Activated T-helper 2 cell treated with anti-CD3 and anti-CD28 coated beads, Interferon-gamma antibody, Interleukin-2, Interleukin-4, amounts not matched to agents 10 μg/mL and 5 μg/mL and 100 μg/mL, durations not matched to agents 14 hours and 24 hours and 36 hours (primary cell): Measurements from ENCODE around the gene WNT4. TPM values are rescaled to one million over a fixed set of nuclear protein-coding genes. Genes with fewer than 3 reads are reported as not detected.

ENCODE experiments used
- DNase-seq: peaks from one replicate; pipeline ENCODE4 v3.0.0; 2021; ENCODE audit warnings: low spot score
- H3K27ac Mint-ChIP-seq: one replicate; pipeline ENCODE4 v1.8.0; 2021; ENCODE audit warnings: mixed read lengths
- H3K27me3 Mint-ChIP-seq: one replicate; pipeline ENCODE4 v1.8.0; 2021; ENCODE audit warnings: low read depth, mixed read lengths
- H3K36me3 Mint-ChIP-seq: one replicate; pipeline ENCODE4 v1.8.0; 2021; ENCODE audit warnings: low read depth, mixed read lengths
- H3K4me1 Mint-ChIP-seq: one replicate; pipeline ENCODE4 v1.8.0; 2021; ENCODE audit warnings: low read depth, mixed read lengths
- H3K4me3 Mint-ChIP-seq: one replicate; pipeline ENCODE4 v1.8.0; 2021; ENCODE audit warnings: low read depth, mild to moderate bottlenecking, moderate library complexity, mixed read lengths
- H3K9me3 Mint-ChIP-seq: one replicate; pipeline ENCODE4 v1.8.0; 2021; ENCODE audit warnings: mixed read lengths
- intact Hi-C: fragments of 100-400 bp; cut with micrococcal nuclease; formaldehyde crosslinking; loops from one replicate; pipeline ENCODE4 v1.15.1; 2023
- total RNA-seq: library from RNA; stranded (reverse); gene quantifications from 2 replicates; pipeline ENCODE4 v1.2.3, GENCODE V29; 2022

The WNT4 gene
- total RNA-seq = not detected in 2 replicates

- Mint-ChIP-seq H3K27me3 (peaks cover 60% of the 10 kb centered on the region), H3K27ac (no peak within 1 kb of the TSS), H3K4me3 (peak within 1 kb of the TSS; percentile 63), H3K36me3 (no peaks in the 10 kb centered on the region), H3K4me1 (no peaks in the 10 kb centered on the region), H3K9me3 (no peaks in the 10 kb centered on the region)
- intact Hi-C loops = no loop called here
- no peak for DNase-seq
These were observed at the start of gene WNT4 for GRCh38 chr1:22143065-22144033. TSS of gene WNT4 (minus strand) at chr1:22143097. CDS start at chr1:22142922, 175 bp downstream.

GRCh38 chr1:22190731-22191130 is 47.8 kb upstream of the WNT4 start:
- no peak for DNase-seq
- Mint-ChIP-seq H3K36me3 (no peaks in the 10 kb centered on the region), H3K27ac (no peak overlapping the region), H3K9me3 (no peaks in the 10 kb centered on the region), H3K4me3 (no peak overlapping the region), H3K27me3 (no peaks in the 10 kb centered on the region), H3K4me1 (no peaks in the 10 kb centered on the region)
- intact Hi-C loops = no loop called here

GRCh38 chr1:22190251-22190650 is 47.4 kb upstream of the WNT4 start:
- no peaks in the 10 kb centered on the region for H3K9me3 Mint-ChIP-seq
- peaks cover 2% of the 10 kb centered on the region for H3K27me3 Mint-ChIP-seq
- H3K4me3 Mint-ChIP-seq = no peak overlapping the region
- no peak for DNase-seq
- no peak overlapping the region for H3K27ac Mint-ChIP-seq
- no peaks in the 10 kb centered on the region for H3K36me3 Mint-ChIP-seq
- no peaks in the 10 kb centered on the region for H3K4me1 Mint-ChIP-seq
- intact Hi-C loops = no loop called here

GRCh38 chr1:22189619-22190018 is 46.7 kb upstream of the WNT4 start:
- DNase-seq = no peak
- intact Hi-C loops = no loop called here
- Mint-ChIP-seq H3K4me3 (no peak overlapping the region), H3K27ac (no peak overlapping the region), H3K36me3 (no peaks in the 10 kb centered on the region), H3K27me3 (peaks cover 2% of the 10 kb centered on the region), H3K9me3 (no peaks in the 10 kb centered on the region), H3K4me1 (no peaks in the 10 kb centered on the region)

GRCh38 chr1:22188914-22189313 is 46.0 kb upstream of the WNT4 start:
- no peaks in the 10 kb centered on the region for H3K4me1 Mint-ChIP-seq

GRCh38 chr1:22188436-22188835 is 45.5 kb upstream of the WNT4 start:
- intact Hi-C loops = no loop called here
- no peak overlapping the region for H3K4me3 Mint-ChIP-seq
- H3K9me3 Mint-ChIP-seq = no peaks in the 10 kb centered on the region
- no peaks in the 10 kb centered on the region for H3K36me3 Mint-ChIP-seq
- no peak for DNase-seq
- H3K27me3 Mint-ChIP-seq = peaks cover 5% of the 10 kb centered on the region
- H3K27ac Mint-ChIP-seq = no peak overlapping the region
- no peaks in the 10 kb centered on the region for H3K4me1 Mint-ChIP-seq

More at GRCh38 chr1:22188914-22189313, 46.0 kb upstream of the WNT4 start:
- H3K36me3 Mint-ChIP-seq = no peaks in the 10 kb centered on the region
- DNase-seq = no peak
- H3K27ac Mint-ChIP-seq = no peak overlapping the region
- H3K27me3 Mint-ChIP-seq = peaks cover 5% of the 10 kb centered on the region
- intact Hi-C loops = no loop called here
- H3K4me3 Mint-ChIP-seq = no peak overlapping the region
- no peaks in the 10 kb centered on the region for H3K9me3 Mint-ChIP-seq

GRCh38 chr1:22186311-22186710 is 43.4 kb upstream of the WNT4 start:
- Mint-ChIP-seq H3K27me3 (peaks cover 13% of the 10 kb centered on the region), H3K4me3 (no peak overlapping the region), H3K4me1 (no peaks in the 10 kb centered on the region), H3K9me3 (no peaks in the 10 kb centered on the region), H3K36me3 (no peaks in the 10 kb centered on the region), H3K27ac (no peak overlapping the region)
- no peak for DNase-seq
- intact Hi-C loops = no loop called here

- Mint-ChIP-seq H3K4me3 (no peak overlapping the region), H3K27ac (no peak overlapping the region)
- DNase-seq = no peak
These were observed 42.2 kb upstream of the WNT4 start for GRCh38 chr1:22184892-22185612.

GRCh38 chr1:22184454-22184853 is 41.6 kb upstream of the WNT4 start:
- H3K27ac Mint-ChIP-seq = no peak overlapping the region
- no peaks in the 10 kb centered on the region for H3K9me3 Mint-ChIP-seq
- H3K27me3 Mint-ChIP-seq = peaks cover 13% of the 10 kb centered on the region
- H3K4me3 Mint-ChIP-seq = no peak overlapping the region
- intact Hi-C loops = no loop called here
- no peaks in the 10 kb centered on the region for H3K36me3 Mint-ChIP-seq
- H3K4me1 Mint-ChIP-seq = no peaks in the 10 kb centered on the region
- DNase-seq = no peak

More at GRCh38 chr1:22184892-22185612, 42.2 kb upstream of the WNT4 start:
- Mint-ChIP-seq H3K27me3 (peaks cover 13% of the 10 kb centered on the region), H3K9me3 (no peaks in the 10 kb centered on the region), H3K36me3 (no peaks in the 10 kb centered on the region), H3K4me1 (no peaks in the 10 kb centered on the region)
- intact Hi-C loops = no loop called here

- Mint-ChIP-seq H3K4me3 (no peak overlapping the region), H3K27me3 (peaks cover 13% of the 10 kb centered on the region), H3K27ac (no peak overlapping the region), H3K9me3 (no peaks in the 10 kb centered on the region), H3K36me3 (no peaks in the 10 kb centered on the region), H3K4me1 (no peaks in the 10 kb centered on the region)
- intact Hi-C loops = no loop called here
- DNase-seq = no peak
These were observed 39.8 kb upstream of the WNT4 start for GRCh38 chr1:22182715-22183114.

- no peak overlapping the region for H3K4me3 Mint-ChIP-seq
These were observed 36.4 kb upstream of the WNT4 start for GRCh38 chr1:22179197-22179803.

GRCh38 chr1:22177354-22178003 is 34.6 kb upstream of the WNT4 start:
- Mint-ChIP-seq H3K27ac (no peak overlapping the region), H3K4me3 (no peak overlapping the region), H3K36me3 (no peaks in the 10 kb centered on the region), H3K27me3 (peaks cover 7% of the 10 kb centered on the region), H3K9me3 (no peaks in the 10 kb centered on the region), H3K4me1 (peaks cover 3% of the 10 kb centered on the region)
- no peak for DNase-seq
- intact Hi-C loops = no loop called here

More at GRCh38 chr1:22179197-22179803, 36.4 kb upstream of the WNT4 start:
- intact Hi-C loops = no loop called here
- peaks cover 3% of the 10 kb centered on the region for H3K4me1 Mint-ChIP-seq
- H3K36me3 Mint-ChIP-seq = no peaks in the 10 kb centered on the region
- no peaks in the 10 kb centered on the region for H3K9me3 Mint-ChIP-seq
- no peak for DNase-seq
- peaks cover 8% of the 10 kb centered on the region for H3K27me3 Mint-ChIP-seq
- H3K27ac Mint-ChIP-seq = no peak overlapping the region
